Pons (tissue), 1 donor: ENCODE measurements around the gene TMEM135.
"Not testable (repeated sequence)": the region's sequence is repeated elsewhere in the genome, so short reads cannot be mapped to it uniquely, and the experiment has no call there.

Experiments used
- DNase-seq: peaks from one replicate; pipeline ENCODE4 v3.0.0-alpha.2; 2016; ENCODE audit warnings: low spot score

The TMEM135 gene

GRCh38 chr11:87141980-87142514, 104.3 kb downstream of the TMEM135 start:
- DNase-seq: no peak

- DNase-seq: no peak
These were observed 104.9 kb downstream of the TMEM135 start for GRCh38 chr11:87142594-87142993.

GRCh38 chr11:87143641-87144040, 105.9 kb downstream of the TMEM135 start:
- DNase-seq: no peak

GRCh38 chr11:87144252-87144651, 106.5 kb downstream of the TMEM135 start:
- no peak for DNase-seq

GRCh38 chr11:87148749-87149148, 111.0 kb downstream of the TMEM135 start:
- DNase-seq: no peak

GRCh38 chr11:87149782-87150181, 112.0 kb downstream of the TMEM135 start:
- DNase-seq: not testable (repeated sequence)

GRCh38 chr11:87150936-87151335, 113.2 kb downstream of the TMEM135 start:
- no peak for DNase-seq

GRCh38 chr11:87154246-87154645, 116.5 kb downstream of the TMEM135 start:
- no peak for DNase-seq

- DNase-seq: no peak
These were observed 119.2 kb downstream of the TMEM135 start for GRCh38 chr11:87156970-87157369.

- not testable (repeated sequence) for DNase-seq
These were observed 131.3 kb downstream of the TMEM135 start for GRCh38 chr11:87169076-87169475.

GRCh38 chr11:87173185-87174039, 135.7 kb downstream of the TMEM135 start:
- no peak for DNase-seq

GRCh38 chr11:87174870-87175269, 137.1 kb downstream of the TMEM135 start:
- no peak for DNase-seq

- no peak for DNase-seq
These were observed 138.3 kb downstream of the TMEM135 start for GRCh38 chr11:87176044-87176443.

GRCh38 chr11:87179621-87180020, 141.9 kb downstream of the TMEM135 start:
- no peak for DNase-seq

- DNase-seq: no peak
These were observed 143.0 kb downstream of the TMEM135 start for GRCh38 chr11:87180742-87181141.

- no peak for DNase-seq
These were observed 143.4 kb downstream of the TMEM135 start for GRCh38 chr11:87181143-87181542.

GRCh38 chr11:87185228-87185627, 147.5 kb downstream of the TMEM135 start:
- DNase-seq: no peak

- no peak for DNase-seq
These were observed 149.3 kb downstream of the TMEM135 start for GRCh38 chr11:87187076-87187475.

- peak; percentile 59 for DNase-seq
These were observed 150.2 kb downstream of the TMEM135 start for GRCh38 chr11:87187930-87188329.

GRCh38 chr11:87188396-87188795, 150.7 kb downstream of the TMEM135 start:
- DNase-seq: not testable (repeated sequence)

- DNase-seq: not testable (repeated sequence)
These were observed 151.2 kb downstream of the TMEM135 start for GRCh38 chr11:87188921-87189320.

GRCh38 chr11:87190071-87190470, 152.3 kb downstream of the TMEM135 start:
- DNase-seq: no peak

GRCh38 chr11:87193756-87194470, 156.2 kb downstream of the TMEM135 start:
- no peak for DNase-seq
